GM12875 (cell line): Measurements from ENCODE around the gene CCL20.
A peak's percentile ranks its signal among the peaks of the same experiment; 100 is the strongest.

Source experiments
- H3K4me3 ChIP-seq: one replicate; pipeline ENCODE4 v1.5.1; 2011; ENCODE audit warnings: low read depth, low read length, control low read depth
- CTCF ChIP-seq: IDR thresholded peaks from 2 replicates; pipeline ENCODE4 v1.5.1; 2011; ENCODE audit warnings: low read depth, mild to moderate bottlenecking, control low read depth, inconsistent platforms, low read length, moderate library complexity, borderline replicate concordance; ENCODE audit not compliant: insufficient read depth

Gene CCL20, protein sequence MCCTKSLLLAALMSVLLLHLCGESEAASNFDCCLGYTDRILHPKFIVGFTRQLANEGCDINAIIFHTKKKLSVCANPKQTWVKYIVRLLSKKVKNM

DNA sequence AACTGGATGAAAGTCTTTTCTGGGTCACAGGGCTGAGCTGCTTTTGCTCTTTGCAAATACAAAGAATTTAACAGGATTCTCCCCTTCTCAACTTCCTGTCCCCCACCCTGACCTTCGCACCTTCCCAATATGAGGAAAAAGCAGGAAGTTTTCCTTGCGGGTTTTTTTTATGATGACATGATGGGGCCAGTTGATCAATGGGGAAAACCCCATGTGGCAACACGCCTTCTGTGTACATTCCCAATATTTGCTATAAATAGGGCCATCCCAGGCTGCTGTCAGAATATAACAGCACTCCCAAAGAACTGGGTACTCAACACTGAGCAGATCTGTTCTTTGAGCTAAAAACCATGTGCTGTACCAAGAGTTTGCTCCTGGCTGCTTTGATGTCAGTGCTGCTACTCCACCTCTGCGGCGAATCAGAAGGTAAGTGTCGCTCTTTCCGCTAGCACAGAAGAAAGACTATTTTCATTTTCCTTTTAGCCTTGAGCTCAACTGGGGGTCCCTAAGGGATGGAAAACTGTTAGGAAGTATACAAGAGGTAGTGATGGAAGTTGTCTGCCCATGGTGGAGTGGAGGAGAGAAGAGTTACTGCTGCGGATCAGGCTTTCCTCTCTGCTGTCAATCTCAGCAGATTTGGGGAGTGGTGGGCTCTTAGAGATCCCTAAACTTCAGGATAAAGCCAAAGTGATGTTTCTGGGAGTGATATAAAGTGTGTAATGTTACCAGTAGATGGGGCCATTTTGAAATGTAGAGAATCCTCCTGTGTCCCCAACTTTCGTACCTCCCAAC, at the start of gene CCL20:
Gene CCL20 (plus strand): TSS at position 281 of the 792 bp plus-strand sequence. CDS start 70 bp downstream, at position 351.
- no peak for TF ChIP-seq CTCF
- H3K4me3 ChIP-seq: no peak within 1 kb of the TSS

DNA sequence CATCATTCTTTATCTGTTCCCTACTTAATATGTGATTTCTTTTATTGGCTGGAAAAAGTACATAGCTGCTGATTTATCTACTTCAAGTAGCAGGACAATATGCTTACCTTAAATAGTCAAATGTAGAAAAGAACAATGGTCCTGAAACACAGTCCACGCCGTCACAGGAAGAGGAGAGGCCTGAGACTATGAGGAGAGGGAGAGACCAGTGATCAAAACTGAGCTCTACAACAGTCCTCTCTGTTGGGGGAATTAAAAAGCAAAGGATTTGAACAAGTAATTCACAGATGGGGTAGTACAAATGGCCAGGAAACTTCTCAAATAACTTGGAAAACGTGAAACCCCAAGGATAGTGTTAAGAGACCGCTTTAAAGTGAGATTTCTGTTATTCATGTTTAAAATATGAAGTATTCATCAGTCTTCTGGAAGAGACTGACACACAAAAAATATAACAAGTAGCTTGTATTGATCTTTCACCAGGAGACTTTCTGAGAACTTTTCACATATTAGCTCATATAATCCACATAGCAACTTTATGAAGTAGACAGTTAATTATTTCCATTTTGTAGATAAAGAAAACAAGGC, 47.8 kb upstream of the CCL20 start:
- no peak for TF ChIP-seq CTCF
- no peak overlapping the region for H3K4me3 ChIP-seq

DNA sequence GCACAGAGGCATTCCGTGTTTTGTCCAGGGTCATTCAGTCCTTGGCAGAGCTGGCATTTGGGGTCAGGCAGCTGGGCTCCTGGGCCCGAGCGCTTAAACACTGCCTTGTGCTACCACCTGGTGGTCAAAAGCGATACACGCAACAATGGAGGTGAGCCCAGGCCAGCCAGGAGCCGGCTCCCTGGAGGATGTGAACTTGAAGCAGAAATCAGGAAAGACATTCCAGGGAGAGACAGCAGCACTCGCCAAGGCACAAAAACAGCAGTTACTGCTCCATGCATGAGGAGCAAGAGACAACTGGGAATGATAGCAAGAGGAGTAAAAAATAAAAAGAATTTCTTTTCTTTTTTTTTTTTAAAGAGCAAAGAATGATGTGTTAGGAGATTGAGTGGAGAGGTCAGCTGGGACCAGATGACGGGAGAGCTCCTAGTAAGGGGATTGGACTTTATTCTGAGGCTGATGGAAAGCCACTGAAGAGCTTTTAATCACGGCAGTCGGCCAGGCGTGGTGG, 47.2 kb upstream of the CCL20 start:
- TF ChIP-seq CTCF: peak; percentile 78
- no peak overlapping the region for H3K4me3 ChIP-seq

DNA sequence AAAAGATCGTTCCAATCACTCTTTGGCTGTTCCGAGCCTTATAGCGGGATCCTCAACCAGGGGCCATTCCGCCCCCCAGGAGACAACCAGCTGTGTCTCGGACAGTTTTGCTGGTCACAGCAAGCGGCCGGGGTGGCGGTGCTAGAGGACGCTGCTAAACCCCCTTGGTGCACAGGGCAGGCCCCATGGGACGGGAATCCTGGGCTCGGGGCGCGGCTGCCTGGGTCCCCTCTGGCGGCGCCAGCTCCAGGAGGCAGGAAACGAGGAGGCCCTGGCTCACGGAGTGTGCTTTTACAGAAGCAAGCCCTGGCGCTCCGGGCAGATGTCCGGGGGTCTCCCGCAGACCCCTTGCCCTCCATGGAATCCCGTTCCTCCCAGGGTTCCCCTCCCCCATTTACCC, 45.8 kb upstream of the CCL20 start:
- no peak for TF ChIP-seq CTCF
- H3K4me3 ChIP-seq: no peak overlapping the region

DNA sequence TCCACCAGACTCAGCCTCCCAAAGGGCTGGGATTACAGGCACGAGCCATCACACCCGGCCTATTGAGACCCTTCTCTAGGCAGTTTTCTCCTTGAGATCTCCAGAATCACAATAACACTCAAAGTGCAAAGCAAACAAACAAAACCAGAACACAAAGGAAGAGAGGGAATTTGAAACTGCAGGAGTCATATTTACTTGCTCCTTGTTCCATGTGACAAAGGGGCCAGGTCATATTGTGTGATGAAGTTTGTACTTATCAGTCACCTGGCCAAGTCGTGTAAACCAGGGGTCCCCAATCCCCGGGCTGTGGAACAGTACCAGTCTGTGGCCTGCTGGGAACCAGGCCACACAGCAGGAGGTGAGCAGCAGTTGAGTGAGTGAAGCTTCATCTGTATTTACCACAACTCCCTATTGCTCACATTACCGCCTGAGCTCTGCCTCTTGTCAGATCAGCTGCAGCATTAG, 41.4 kb upstream of the CCL20 start:
- TF ChIP-seq CTCF: no peak

GRCh38 chr2:227772932-227773331, 40.7 kb upstream of the CCL20 start:
- no peak overlapping the region for H3K4me3 ChIP-seq

More for the DNA sequence above, 41.4 kb upstream of the CCL20 start:
- H3K4me3 ChIP-seq: no peak overlapping the region

More at GRCh38 chr2:227772932-227773331, 40.7 kb upstream of the CCL20 start:
- TF ChIP-seq CTCF: no peak
